DND-41 (cell line): ENCODE measurements around the gene AKR1B1.

Experiments
- ATAC-seq: fragments of 200-7000 bp; cut with Tn5 transposase; 3 replicates; pipeline ENCODE4 v1.9.1; 2021; ENCODE audit warnings: low read depth; ENCODE audit not compliant: insufficient read depth
- DNase-seq: peaks from one replicate; pipeline ENCODE4 v3.0.0-alpha.2; 2020
- H2AFZ ChIP-seq: 2 replicates; pipeline ENCODE4 v1.6.0; 2012; ENCODE audit warnings: low read depth, low read length
- H3K27ac ChIP-seq: 2 replicates; pipeline ENCODE4 v1.5.1; 2012; ENCODE audit warnings: low read length, inconsistent platforms
- H3K27me3 ChIP-seq: fragments of 200-600 bp; sonication (generic); 2 replicates; pipeline ENCODE4 v1.6.0; 2012; ENCODE audit warnings: low read length, mild to moderate bottlenecking, inconsistent platforms; ENCODE audit not compliant: insufficient read depth, poor library complexity
- H3K36me3 ChIP-seq: 2 replicates; pipeline ENCODE4 v1.5.1; 2012; ENCODE audit warnings: low read length, inconsistent platforms; ENCODE audit not compliant: insufficient read depth
- H3K4me1 ChIP-seq: 2 replicates; pipeline ENCODE4 v1.5.1; 2012; ENCODE audit warnings: mild to moderate bottlenecking, low read length; ENCODE audit not compliant: insufficient read depth
- H3K4me2 ChIP-seq: 2 replicates; pipeline ENCODE4 v1.6.0; 2012; ENCODE audit warnings: mild to moderate bottlenecking, moderate library complexity, low read length, inconsistent platforms; ENCODE audit not compliant: insufficient read depth
- H3K4me3 ChIP-seq, 2 experiments: fragments of 200-600 bp in 1 of 2; shearing (Covaris generic) in 1 of 2; 2 replicates each; pipeline ENCODE4 v1.5.1; 2012 to 2016; ENCODE audit warnings: inconsistent platforms in 2 of 2, low read length in 2 of 2, mild to moderate bottlenecking in 2 of 2, low read depth in 1 of 2, moderate library complexity in 1 of 2
- H3K79me2 ChIP-seq: 2 replicates; pipeline ENCODE4 v1.6.0; 2012; ENCODE audit warnings: low read length, inconsistent platforms; ENCODE audit not compliant: insufficient read depth
- H3K9ac ChIP-seq: 2 replicates; pipeline ENCODE4 v1.6.0; 2012; ENCODE audit warnings: low read depth, mild to moderate bottlenecking, inconsistent platforms, low read length, moderate library complexity
- H3K9me3 ChIP-seq: 2 replicates; pipeline ENCODE4 v1.5.1; 2012; ENCODE audit warnings: low read length, moderate library complexity, mild to moderate bottlenecking, inconsistent platforms; ENCODE audit not compliant: insufficient read depth, severe bottlenecking
- H4K20me1 ChIP-seq: 2 replicates; pipeline ENCODE4 v1.6.0; 2012; ENCODE audit warnings: low read length; ENCODE audit not compliant: insufficient read depth
- CTCF ChIP-seq: IDR thresholded peaks from 2 replicates; pipeline ENCODE4 v1.5.1; 2012; ENCODE audit warnings: borderline replicate concordance, low read length, moderate library complexity, mild to moderate bottlenecking; ENCODE audit not compliant: poor library complexity, severe bottlenecking; ENCODE audit errors: extremely low read depth
- EZH2 ChIP-seq: IDR thresholded peaks from 3 replicates; pipeline ENCODE4 v1.6.1; 2012; ENCODE audit warnings: borderline replicate concordance, low read depth, mild to moderate bottlenecking, moderate library complexity, low read length, inconsistent platforms; ENCODE audit not compliant: severe bottlenecking

Gene AKR1B1

DNA sequence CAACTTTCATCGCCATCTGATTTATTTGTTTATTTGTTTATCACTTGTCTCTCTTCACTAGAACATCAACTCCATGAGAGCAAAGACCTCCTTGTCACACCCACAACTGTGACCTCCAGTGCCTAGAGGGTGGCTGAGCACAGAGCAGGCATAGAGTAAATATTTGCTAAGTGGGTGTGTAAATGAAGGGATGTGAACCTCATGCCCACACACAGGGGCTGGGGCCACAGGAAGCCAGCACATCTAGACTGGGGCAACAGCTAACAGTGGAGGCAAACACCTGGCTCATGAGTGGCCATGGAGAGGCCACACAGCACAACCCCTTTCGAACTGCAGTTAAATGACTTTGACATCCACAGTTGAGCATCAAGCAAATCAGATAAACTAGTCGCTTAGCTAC is 39.8 kb downstream of the AKR1B1 start:
- Histone ChIP-seq H3K27me3 (peaks cover 4% of the 10 kb centered on the region), H2AFZ (no peak overlapping the region), H3K4me2 (no peak overlapping the region), H4K20me1 (no peaks in the 10 kb centered on the region), H3K9me3 (no peaks in the 10 kb centered on the region), H3K4me1 (peaks cover 17% of the 10 kb centered on the region; the same call in 1 of the 2 replicates), H3K4me3 (no peak overlapping the region), H3K27ac (no peak overlapping the region), H3K9ac (no peak overlapping the region), H3K36me3 (no peaks in the 10 kb centered on the region), H3K79me2 (no peaks in the 10 kb centered on the region)
- peak; percentile 10 for DNase-seq
- TF ChIP-seq EZH2 (no peak), CTCF (no peak)
- peak; percentile 38; the same call in 2 of the 3 replicates for ATAC-seq

DNA sequence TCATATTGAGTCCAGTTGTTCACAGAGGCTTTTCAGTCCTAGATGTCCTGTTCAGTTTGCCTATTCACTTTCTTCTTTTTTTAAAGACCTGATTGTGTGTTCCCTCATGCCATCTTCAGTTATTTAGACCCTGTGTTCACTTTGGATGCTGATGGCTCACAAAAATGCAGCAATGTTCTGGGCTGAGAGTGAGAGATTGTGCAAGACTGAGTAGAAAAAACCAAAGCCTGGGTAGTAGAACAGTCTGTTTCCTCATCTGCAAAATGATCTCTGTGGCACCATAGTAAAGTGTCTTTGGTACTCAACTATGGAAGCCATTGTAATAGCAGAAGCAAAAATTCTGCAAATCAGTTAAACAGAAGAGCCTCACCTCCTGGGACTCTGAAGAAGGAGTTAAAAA is 43.2 kb downstream of the AKR1B1 start:
- H3K4me1 ChIP-seq, result peaks cover 17% of the 10 kb centered on the region; the same call in 1 of the 2 replicates
- H3K9me3 ChIP-seq, result no peaks in the 10 kb centered on the region
- no peaks in the 10 kb centered on the region for H3K27me3 ChIP-seq
- H3K9ac ChIP-seq, result no peak overlapping the region
- no peak for TF ChIP-seq EZH2
- no peak for TF ChIP-seq CTCF
- H3K27ac ChIP-seq, result no peak overlapping the region
- no peak overlapping the region for H3K4me2 ChIP-seq
- H3K4me3 ChIP-seq, result no peak overlapping the region
- no peaks in the 10 kb centered on the region for H4K20me1 ChIP-seq
- no peak for ATAC-seq
- no peak for DNase-seq
- H3K36me3 ChIP-seq, result no peaks in the 10 kb centered on the region
- H2AFZ ChIP-seq, result no peak overlapping the region
- H3K79me2 ChIP-seq, result no peaks in the 10 kb centered on the region

GRCh38 chr7:134414109-134414508 is 44.8 kb downstream of the AKR1B1 start:
- no peak overlapping the region for H3K4me2 ChIP-seq
- H3K9ac ChIP-seq, result no peak overlapping the region
- no peak overlapping the region for H2AFZ ChIP-seq
- no peaks in the 10 kb centered on the region for H3K36me3 ChIP-seq
- peaks cover 3% of the 10 kb centered on the region; the same call in 1 of the 2 replicates for H3K4me1 ChIP-seq
- ATAC-seq (no peak), DNase-seq (no peak)
- no peaks in the 10 kb centered on the region for H4K20me1 ChIP-seq
- H3K27ac ChIP-seq, result no peak overlapping the region
- H3K4me3 ChIP-seq, result no peak overlapping the region
- H3K79me2 ChIP-seq, result no peaks in the 10 kb centered on the region
- TF ChIP-seq EZH2 (no peak), CTCF (no peak)
- H3K27me3 ChIP-seq, result no peaks in the 10 kb centered on the region
- no peaks in the 10 kb centered on the region for H3K9me3 ChIP-seq

DNA sequence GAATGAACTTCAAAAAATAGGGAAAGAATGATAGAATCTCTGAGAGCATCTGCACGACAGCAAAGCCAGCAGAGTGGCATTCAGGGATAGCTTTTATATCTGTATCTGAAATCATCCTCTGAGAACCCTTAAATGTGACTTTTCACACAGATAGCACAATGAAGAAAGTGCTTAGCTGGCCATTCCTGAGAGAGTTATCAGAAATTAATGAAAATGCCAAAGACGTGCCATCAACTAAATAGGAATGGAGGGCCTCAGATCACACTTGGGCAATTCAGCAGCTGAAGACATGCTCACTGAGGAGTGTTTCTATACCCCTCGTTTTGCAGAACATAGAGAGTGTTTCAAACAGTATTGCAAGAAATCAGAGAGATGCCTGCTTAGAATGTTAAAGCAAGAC is 51.6 kb downstream of the AKR1B1 start:
- H3K36me3 ChIP-seq, result no peaks in the 10 kb centered on the region

More for the DNA sequence above, 51.6 kb downstream of the AKR1B1 start:
- H2AFZ ChIP-seq, result no peak overlapping the region
- no peak overlapping the region for H3K4me2 ChIP-seq
- ATAC-seq (no peak), DNase-seq (no peak)
- H3K9me3 ChIP-seq, result no peaks in the 10 kb centered on the region
- TF ChIP-seq EZH2 (no peak), CTCF (no peak)
- H4K20me1 ChIP-seq, result no peaks in the 10 kb centered on the region
- no peak overlapping the region for H3K4me3 ChIP-seq
- H3K27me3 ChIP-seq, result no peaks in the 10 kb centered on the region
- H3K79me2 ChIP-seq, result no peaks in the 10 kb centered on the region
- H3K9ac ChIP-seq, result no peak overlapping the region
- H3K27ac ChIP-seq, result no peak overlapping the region
- no peaks in the 10 kb centered on the region for H3K4me1 ChIP-seq
